Natural killer cell (primary cell): ENCODE measurements around the gene NHEJ1. TPM values are rescaled to one million over a fixed set of nuclear protein-coding genes. Genes with fewer than 3 reads are reported as not detected.

ENCODE experiments used
- ATAC-seq, 3 donors: fragments of 150-1000 bp in 2 of 3; fragments of 200-7000 bp in 1 of 3; cut with Tn5 transposase; 1 replicate in 1 of 3; 2 replicates in 2 of 3; pipeline ENCODE4 v1.10.0; 2021; ENCODE audit warnings: mild to moderate bottlenecking in 2 of 3, moderate library complexity in 2 of 3
- DNase-seq, 2 donors: peaks; one replicate each; pipeline versions ENCODE4 v3.0.0 to v3.0.0-alpha.2; 2013 to 2021; ENCODE audit warnings: mixed read lengths in 1 of 2
- H3K27ac ChIP-seq: one replicate; pipeline ENCODE4 v1.5.1; 2013; ENCODE audit warnings: mild to moderate bottlenecking, low read length
- H3K27me3 ChIP-seq: one replicate; pipeline ENCODE4 v1.6.1; 2013; ENCODE audit warnings: low read length; ENCODE audit not compliant: control insufficient read depth, insufficient read depth
- H3K36me3 ChIP-seq: one replicate; pipeline ENCODE4 v1.6.1; 2013; ENCODE audit warnings: low read length; ENCODE audit not compliant: control insufficient read depth, insufficient read depth
- H3K4me1 ChIP-seq: one replicate; pipeline ENCODE4 v1.6.1; 2013; ENCODE audit warnings: low read length; ENCODE audit not compliant: control insufficient read depth, insufficient read depth
- H3K4me3 ChIP-seq: one replicate; pipeline ENCODE4 v1.5.1; 2013; ENCODE audit warnings: low read length
- H3K9me3 ChIP-seq: one replicate; pipeline ENCODE4 v1.6.1; 2013; ENCODE audit warnings: low read length; ENCODE audit not compliant: control insufficient read depth, insufficient read depth
- H3K27ac Mint-ChIP-seq, 2 donors: one replicate each; pipeline ENCODE4 v1.8.0; 2022; ENCODE audit warnings: mild to moderate bottlenecking in 2 of 2, mixed read lengths in 2 of 2, moderate library complexity in 1 of 2
- H3K27me3 Mint-ChIP-seq, 2 donors: one replicate each; pipeline ENCODE4 v1.8.0; 2022; ENCODE audit warnings: low read depth in 2 of 2, mixed read lengths in 2 of 2
- H3K36me3 Mint-ChIP-seq: one replicate; pipeline ENCODE4 v1.8.0; 2022; ENCODE audit warnings: mixed read lengths
- H3K4me1 Mint-ChIP-seq, 2 donors: one replicate each; pipeline ENCODE4 v1.8.0; 2022; ENCODE audit warnings: mixed read lengths in 2 of 2
- H3K4me3 Mint-ChIP-seq: one replicate; pipeline ENCODE4 v1.8.0; 2022; ENCODE audit warnings: mild to moderate bottlenecking, moderate library complexity, mixed read lengths
- H3K9me3 Mint-ChIP-seq, 2 donors: one replicate each; pipeline ENCODE4 v1.8.0; 2022; ENCODE audit warnings: mixed read lengths in 2 of 2
- CTCF ChIP-seq: fragments of 200-600 bp; IDR thresholded peaks from one replicate; pipeline ENCODE4 v1.8.0; 2022; ENCODE audit warnings: antibody characterized with exemption
- WGBS: methylation state at CpG from one replicate; pipeline ENCODE4 v1.1.7; 2013; ENCODE audit warnings: missing lambda C conversion rate; ENCODE audit not compliant: insufficient coverage; 5-methylcytosine and 5-hydroxymethylcytosine counted together
- intact Hi-C: fragments of 100-400 bp; cut with micrococcal nuclease; formaldehyde crosslinking; loops from one replicate; pipeline ENCODE4 v1.14.2; 2022
- total RNA-seq, 4 donors: library from RNA; stranded (reverse); fragments of 120-200 nt in 1 of 4; gene quantifications; one replicate each; pipeline versions ENCODE4 v1.2.3 to v1.2.4, GENCODE V29; 2013 to 2022

NHEJ1 gene
- total RNA-seq, 3 donors from 2014 or later (not counting 1 experiment from before 2014, with no cell fraction given): 9.9 to 12.7 (median 11.0) TPM

GRCh38 chr2:219106251-219106650, 54.4 kb downstream of the NHEJ1 start:
- Mint-ChIP-seq H3K9me3 (no peaks in the 10 kb centered on the region), H3K27ac (no peak overlapping the region), H3K4me3 (no peak overlapping the region), H3K27me3 (no peaks in the 10 kb centered on the region), H3K36me3 (no peaks in the 10 kb centered on the region), H3K4me1 (peaks cover 6 to 45% of the 10 kb centered on the region in 2 donors)
- no peak for TF ChIP-seq CTCF
- DNase-seq: no peak
- intact Hi-C loops: no loop called here
- 92% methylated on average over 3 of the region's 3 CpGs for WGBS
- H3K4me1 ChIP-seq: peaks cover 4% of the 10 kb centered on the region
- no peak for ATAC-seq
- H3K9me3 ChIP-seq: no peaks in the 10 kb centered on the region
- H3K27ac ChIP-seq: no peak overlapping the region
- no peak overlapping the region for H3K4me3 ChIP-seq
- no peaks in the 10 kb centered on the region for H3K36me3 ChIP-seq
- no peaks in the 10 kb centered on the region for H3K27me3 ChIP-seq

GRCh38 chr2:219104107-219105035, 56.2 kb downstream of the NHEJ1 start:
- TF ChIP-seq CTCF: peak; percentile 71
- Histone ChIP-seq H3K4me1 (peaks cover 4% of the 10 kb centered on the region), H3K27me3 (no peaks in the 10 kb centered on the region), H3K4me3 (no peak overlapping the region), H3K36me3 (no peaks in the 10 kb centered on the region), H3K9me3 (no peaks in the 10 kb centered on the region), H3K27ac (no peak overlapping the region)
- 84% methylated on average over 2 of the region's 4 CpGs for WGBS
- no peaks in the 10 kb centered on the region for H3K36me3 Mint-ChIP-seq
- no peaks in the 10 kb centered on the region for H3K27me3 Mint-ChIP-seq
- intact Hi-C loops: no loop called here
- no peak overlapping the region for H3K27ac Mint-ChIP-seq
- DNase-seq (peak in 1 of 2 donors; percentile 61), ATAC-seq (peak; percentile 63 to 77 (median 68))
- H3K4me3 Mint-ChIP-seq: no peak overlapping the region
- H3K4me1 Mint-ChIP-seq: peaks cover 6 to 31% of the 10 kb centered on the region in 2 donors
- no peaks in the 10 kb centered on the region for H3K9me3 Mint-ChIP-seq

GRCh38 chr2:219099329-219099728, 61.3 kb downstream of the NHEJ1 start:
- intact Hi-C loops: no loop called here
- H3K27me3 ChIP-seq: no peaks in the 10 kb centered on the region
- H3K4me3 ChIP-seq: no peak overlapping the region
- H3K9me3 Mint-ChIP-seq: no peaks in the 10 kb centered on the region
- no peaks in the 10 kb centered on the region for H3K36me3 ChIP-seq
- ATAC-seq (no peak), DNase-seq (no peak)
- no peaks in the 10 kb centered on the region for H3K27me3 Mint-ChIP-seq
- no peak for TF ChIP-seq CTCF
- no peak overlapping the region for H3K27ac ChIP-seq
- H3K4me3 Mint-ChIP-seq: no peak overlapping the region
- no peaks in the 10 kb centered on the region for H3K36me3 Mint-ChIP-seq
- H3K4me1 ChIP-seq: no peaks in the 10 kb centered on the region
- no peaks in the 10 kb centered on the region for H3K9me3 ChIP-seq
- H3K4me1 Mint-ChIP-seq: peaks cover 0 to 4% of the 10 kb centered on the region in 2 donors
- 100% methylated on average over 1 of the region's 1 CpG for WGBS
- H3K27ac Mint-ChIP-seq: no peak overlapping the region
